Heart left ventricle (tissue), 13 donors: ENCODE results near the gene HOXA3.

Experiments
- CTCF ChIP-seq, 12 donors: fragments of 200-600 bp; sonication (generic) in 4 of 12; IDR thresholded peaks; one replicate each; pipeline versions ENCODE4 v1.5.0 to v1.8.0; 2018 to 2022; ENCODE audit warnings: antibody characterized with exemption in 12 of 12, mild to moderate bottlenecking in 5 of 12
- POLR2A ChIP-seq, 2 donors: fragments of 450-650 bp; IDR thresholded peaks; one replicate each; pipeline ENCODE4 v1.6.1; 2017; ENCODE audit warnings: antibody characterized with exemption in 2 of 2, mild to moderate bottlenecking in 2 of 2, moderate library complexity in 2 of 2
- donor health status: ischemic (EF 13 %, LVEDD 7.1; RV severe dilation, severe dysfunction).
- donor health status: DM: no; HTN: yes; CAD: no.
- donor health status: DM: no; HTN: no; CAD: no.
- donor health status: ischemic (EF 25% LVEDD 6.9; RV normal size, moderate dysfunction).
- donor health status: ischemic (EF 25% LVEDD 5.7; RV mildly dilated, moderate dysfunction).
- donor health status: ischemic (EF 35%, LVEDD 5.7; RV mildly dilated, moderate dysfunction).
- donor health status: nonischemic (EF 11% LVEDD 7.7; RV severe dilation, severe dysfunction).
- donor health status: DM: yes; HTN: yes; CAD: no.
- donor health status: PGD.
- donor health status: ischemic (EF 29% LVEDD 5.4; RV normal size, mild dysfunction).
- donor health status: nonischemic (EF 23%, LVEDD 6.1; RV moderate dilation, normal function).

GRCh38 chr7:27158436-27159265, 6.3 kb upstream of the HOXA3 start:
- TF ChIP-seq CTCF (IDR thresholded peaks at IDR 0.05), result no peak
- TF ChIP-seq POLR2A (IDR thresholded peaks at IDR 0.05), result no peak
